Loucy (cell line): ENCODE results near the gene EEF1A1.

Source experiments
- H2AFZ ChIP-seq: fragments of 200-600 bp; sonication (generic); 2 replicates; pipeline ENCODE4 v1.6.0; 2016; ENCODE audit warnings: antibody characterized with exemption, mild to moderate bottlenecking, low read length, moderate library complexity
- H3F3A ChIP-seq: fragments of 200-600 bp; 2 replicates; pipeline ENCODE4 v1.6.0; 2016; ENCODE audit warnings: antibody characterized with exemption, low read depth, mild to moderate bottlenecking
- H3K27me3 ChIP-seq: fragments of 200-600 bp; sonication (generic); 2 replicates; pipeline ENCODE4 v1.6.1; 2014; ENCODE audit warnings: low read length, mild to moderate bottlenecking; ENCODE audit not compliant: insufficient read depth, poor library complexity, severe bottlenecking
- H3K36me3 ChIP-seq: fragments of 200-600 bp; sonication (generic); 2 replicates; pipeline ENCODE4 v1.6.1; 2016; ENCODE audit warnings: low read length; ENCODE audit not compliant: insufficient read depth
- H3K4me1 ChIP-seq: fragments of 200-600 bp; sonication (generic); 2 replicates; pipeline ENCODE4 v1.5.1; 2014; ENCODE audit warnings: low read length, mild to moderate bottlenecking; ENCODE audit not compliant: insufficient read depth, poor library complexity, severe bottlenecking
- H3K4me2 ChIP-seq: fragments of 200-600 bp; sonication (generic); 2 replicates; pipeline ENCODE4 v1.6.0; 2014; ENCODE audit warnings: antibody characterized with exemption, low read length, low read depth, mild to moderate bottlenecking; ENCODE audit not compliant: poor library complexity, severe bottlenecking
- H3K4me3 ChIP-seq: fragments of 200-600 bp; sonication (generic); 2 replicates; pipeline ENCODE4 v1.5.1; 2014; ENCODE audit warnings: low read length, mild to moderate bottlenecking, mixed read lengths; ENCODE audit not compliant: poor library complexity, severe bottlenecking
- H3K79me2 ChIP-seq: fragments of 200-600 bp; sonication (generic); 2 replicates; pipeline ENCODE4 v1.6.1; 2014; ENCODE audit warnings: low read length; ENCODE audit not compliant: insufficient read depth
- H3K9ac ChIP-seq: fragments of 200-600 bp; sonication (generic); 2 replicates; pipeline ENCODE4 v1.6.0; 2014; ENCODE audit warnings: mild to moderate bottlenecking, low read depth, low read length, moderate library complexity; ENCODE audit not compliant: poor library complexity, severe bottlenecking
- H3K9me2 ChIP-seq: fragments of 200-600 bp; sonication (generic); replicated peaks from 2 replicates; pipeline ENCODE4 v1.6.1; 2016; ENCODE audit warnings: low read depth, low read length, mixed read lengths
- H3K9me3 ChIP-seq: fragments of 200-600 bp; sonication (generic); 2 replicates; pipeline ENCODE4 v1.6.1; 2014; ENCODE audit warnings: mild to moderate bottlenecking, antibody characterized with exemption, low read length, low read depth; ENCODE audit not compliant: insufficient read depth
- H4K20me1 ChIP-seq: fragments of 200-600 bp; sonication (generic); 2 replicates; pipeline ENCODE4 v1.6.0; 2014; ENCODE audit warnings: antibody characterized with exemption, low read length, mild to moderate bottlenecking; ENCODE audit not compliant: insufficient read depth, poor library complexity, severe bottlenecking
- EZH2phosphoT487 ChIP-seq: fragments of 200-600 bp; IDR thresholded peaks from 2 replicates; pipeline ENCODE4 v1.6.1; 2018; ENCODE audit warnings: antibody characterized with exemption, mild to moderate bottlenecking, moderate library complexity, borderline replicate concordance
- TF ChIP-seq, protein P1 (sequence below): fragments of 200-600 bp; sonication (generic); conservative IDR thresholded peaks from 2 replicates; pipeline ENCODE4 v1.5.1; 2014; ENCODE audit warnings: mild to moderate bottlenecking, antibody characterized with exemption, low read length

Gene EEF1A1

DNA sequence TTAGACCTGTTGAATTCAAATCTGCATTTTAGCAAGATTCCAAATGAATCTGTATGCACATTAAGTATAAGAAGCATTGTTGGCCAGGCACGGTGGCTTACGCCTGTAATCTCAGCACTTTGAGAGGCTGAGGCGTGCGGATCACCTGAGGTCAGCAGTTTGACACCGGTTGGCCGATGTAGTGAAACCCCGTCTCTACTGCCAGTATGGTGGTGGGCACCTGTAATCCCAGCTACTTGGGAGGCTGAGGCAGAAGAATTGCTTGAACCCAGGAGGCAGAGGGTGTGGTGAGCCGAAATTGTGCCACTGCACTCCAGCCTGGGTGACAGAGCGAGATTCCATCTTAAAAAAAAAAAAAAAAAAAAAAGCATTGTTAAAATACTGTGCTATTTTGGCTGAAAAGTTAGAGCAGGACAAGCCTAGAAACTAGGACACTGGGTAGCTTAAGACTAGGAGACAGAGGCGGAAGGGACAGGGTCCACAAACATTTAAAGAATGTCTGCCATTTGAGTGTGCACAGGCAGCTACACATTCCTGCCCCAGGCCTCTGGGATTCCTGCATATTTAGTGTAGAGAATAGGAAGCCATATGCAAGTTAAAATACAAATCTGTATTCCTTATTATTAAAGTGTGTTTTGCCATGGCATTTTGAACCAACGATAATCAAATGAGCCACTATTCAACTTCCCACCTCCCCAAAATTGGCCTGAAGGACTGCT lies 45.1 kb upstream of the EEF1A1 start:
- H3K4me2 ChIP-seq, result no peak overlapping the region
- no peaks in the 10 kb centered on the region for H3K9me3 ChIP-seq
- TF ChIP-seq, protein P1, sequence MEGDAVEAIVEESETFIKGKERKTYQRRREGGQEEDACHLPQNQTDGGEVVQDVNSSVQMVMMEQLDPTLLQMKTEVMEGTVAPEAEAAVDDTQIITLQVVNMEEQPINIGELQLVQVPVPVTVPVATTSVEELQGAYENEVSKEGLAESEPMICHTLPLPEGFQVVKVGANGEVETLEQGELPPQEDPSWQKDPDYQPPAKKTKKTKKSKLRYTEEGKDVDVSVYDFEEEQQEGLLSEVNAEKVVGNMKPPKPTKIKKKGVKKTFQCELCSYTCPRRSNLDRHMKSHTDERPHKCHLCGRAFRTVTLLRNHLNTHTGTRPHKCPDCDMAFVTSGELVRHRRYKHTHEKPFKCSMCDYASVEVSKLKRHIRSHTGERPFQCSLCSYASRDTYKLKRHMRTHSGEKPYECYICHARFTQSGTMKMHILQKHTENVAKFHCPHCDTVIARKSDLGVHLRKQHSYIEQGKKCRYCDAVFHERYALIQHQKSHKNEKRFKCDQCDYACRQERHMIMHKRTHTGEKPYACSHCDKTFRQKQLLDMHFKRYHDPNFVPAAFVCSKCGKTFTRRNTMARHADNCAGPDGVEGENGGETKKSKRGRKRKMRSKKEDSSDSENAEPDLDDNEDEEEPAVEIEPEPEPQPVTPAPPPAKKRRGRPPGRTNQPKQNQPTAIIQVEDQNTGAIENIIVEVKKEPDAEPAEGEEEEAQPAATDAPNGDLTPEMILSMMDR, result no peak
- no peak for TF ChIP-seq EZH2phosphoT487
- no peaks in the 10 kb centered on the region for H4K20me1 ChIP-seq
- no peaks in the 10 kb centered on the region for H3F3A ChIP-seq
- no peak overlapping the region for H3K4me3 ChIP-seq
- H3K9me2 ChIP-seq, result no peaks in the 10 kb centered on the region
- H3K36me3 ChIP-seq, result no peaks in the 10 kb centered on the region
- H3K27me3 ChIP-seq, result no peaks in the 10 kb centered on the region
- H2AFZ ChIP-seq, result peak overlapping the region; percentile 41; the same call in 1 of the 2 replicates
- no peak overlapping the region for H3K9ac ChIP-seq
- H3K4me1 ChIP-seq, result no peaks in the 10 kb centered on the region
- no peaks in the 10 kb centered on the region for H3K79me2 ChIP-seq

DNA sequence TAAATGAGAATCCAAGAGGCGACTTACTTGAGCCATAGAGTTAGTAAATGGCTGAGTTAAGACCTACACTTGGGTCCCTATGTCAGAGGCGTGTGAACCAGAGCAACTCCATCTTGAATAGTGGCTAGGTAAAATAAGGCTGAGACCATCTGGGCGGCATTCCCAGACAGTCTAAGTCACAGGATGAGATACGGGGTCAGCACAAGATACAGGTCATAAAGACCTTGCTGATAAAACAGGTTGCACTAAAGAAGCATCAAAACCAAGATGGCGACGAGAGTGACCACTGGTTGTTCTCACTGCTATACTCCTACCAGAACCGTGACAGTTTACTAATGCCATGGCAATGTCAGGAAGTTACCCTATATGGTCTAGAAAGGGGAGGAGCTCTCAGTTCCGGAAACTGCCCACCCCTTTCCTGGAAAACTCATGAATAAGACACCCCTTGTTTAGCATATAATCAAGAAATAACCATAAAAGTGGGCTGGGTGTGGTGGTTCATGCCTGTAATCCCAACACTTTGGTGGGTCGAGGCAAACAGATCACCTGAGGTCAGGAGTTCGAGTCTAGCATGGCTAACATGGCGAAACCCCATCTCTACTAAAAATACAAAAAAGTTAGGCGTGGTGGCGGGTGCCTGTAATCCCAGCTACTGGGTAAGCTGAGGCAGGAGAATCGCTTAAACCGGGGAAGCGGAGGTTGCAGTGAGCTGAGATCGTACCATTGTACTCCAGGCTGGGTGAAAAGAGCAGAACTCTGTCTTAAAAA lies 43.9 kb upstream of the EEF1A1 start:
- Histone ChIP-seq H3K9me3 (no peaks in the 10 kb centered on the region), H3K4me1 (no peaks in the 10 kb centered on the region), H3K36me3 (no peaks in the 10 kb centered on the region), H2AFZ (0 out of 2 replicates have a peak overlapping the region, but pooled peaks have one; percentile 41), H3K9me2 (no peaks in the 10 kb centered on the region), H3K27me3 (no peaks in the 10 kb centered on the region), H3K9ac (no peak overlapping the region), H3K4me3 (no peak overlapping the region), H3F3A (no peaks in the 10 kb centered on the region), H3K79me2 (no peaks in the 10 kb centered on the region), H4K20me1 (no peaks in the 10 kb centered on the region), H3K4me2 (peak overlapping the region; percentile 34)
- TF ChIP-seq, protein P1, result no peak
- TF ChIP-seq EZH2phosphoT487, result no peak

DNA sequence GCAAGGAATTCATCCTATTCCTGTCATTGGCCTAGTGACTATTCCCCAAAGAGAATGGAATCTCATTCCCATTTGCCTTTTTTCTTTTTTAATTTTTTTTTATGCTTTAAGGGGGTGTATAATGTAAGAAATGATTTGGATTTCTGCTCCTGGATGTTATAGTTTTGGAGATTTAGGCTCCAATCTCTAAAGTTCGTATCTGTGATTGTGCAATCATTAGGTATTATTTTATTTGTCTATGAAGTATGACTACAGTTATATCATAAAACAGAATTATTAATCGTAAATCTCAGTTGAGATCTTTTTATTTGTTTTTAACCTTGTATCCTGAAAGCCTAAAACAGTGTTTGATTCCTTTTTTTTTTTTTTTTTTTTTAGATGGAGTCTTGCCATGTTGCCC lies 41.7 kb upstream of the EEF1A1 start:
- no peak overlapping the region for H3K4me3 ChIP-seq
- H3K36me3 ChIP-seq, result no peaks in the 10 kb centered on the region
- no peak overlapping the region for H2AFZ ChIP-seq
- H3K4me2 ChIP-seq, result no peak overlapping the region
- TF ChIP-seq, protein P1, result no peak
- TF ChIP-seq EZH2phosphoT487, result no peak
- H3K27me3 ChIP-seq, result no peaks in the 10 kb centered on the region
- no peaks in the 10 kb centered on the region for H3K79me2 ChIP-seq
- no peaks in the 10 kb centered on the region for H3K4me1 ChIP-seq
- no peaks in the 10 kb centered on the region for H4K20me1 ChIP-seq
- H3K9ac ChIP-seq, result no peak overlapping the region
- H3K9me2 ChIP-seq, result no peaks in the 10 kb centered on the region
- H3F3A ChIP-seq, result no peaks in the 10 kb centered on the region
- H3K9me3 ChIP-seq, result no peaks in the 10 kb centered on the region
